SK-N-MC (cell line): ENCODE measurements around the gene SCAMP3.

ENCODE experiments used
- EZH2 ChIP-seq: fragments of 200-600 bp; sonication (generic); IDR thresholded peaks from one replicate; pipeline ENCODE4 v1.6.1; 2017; ENCODE audit warnings: antibody characterized with exemption
- FOXP2 ChIP-seq: optimal IDR thresholded peaks from 2 replicates; pipeline ENCODE3; 2011; ENCODE audit warnings: mild to moderate bottlenecking, moderate library complexity; ENCODE audit not compliant: insufficient read depth; ENCODE audit errors: extremely low read length, control extremely low read depth
- POLR2AphosphoS5 ChIP-seq: IDR thresholded peaks from 2 replicates; pipeline ENCODE4 v1.6.1; 2012; ENCODE audit warnings: mild to moderate bottlenecking, low read depth, low read length, borderline replicate concordance

DNA sequence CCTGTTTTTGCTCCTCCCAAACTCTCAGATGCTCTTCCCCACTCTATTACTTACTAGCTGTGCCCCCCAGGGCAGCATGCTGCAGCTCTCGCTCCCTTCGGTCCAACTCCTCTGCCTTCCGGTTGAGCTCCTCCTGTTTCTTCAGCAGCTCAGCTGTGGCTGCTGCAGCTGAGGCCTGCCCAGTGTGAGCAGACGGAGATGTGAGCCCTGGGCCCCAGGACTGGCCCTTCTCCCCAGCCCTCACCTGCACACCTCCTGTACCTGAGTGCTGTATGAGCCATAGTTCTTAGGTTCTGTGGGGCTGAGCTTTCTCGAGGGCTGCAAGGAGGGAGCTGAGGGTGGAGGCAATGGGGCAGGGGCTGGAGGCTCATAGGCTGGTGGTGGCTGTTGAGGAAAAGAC lies 1.9 kb downstream of the SCAMP3 start:
- TF ChIP-seq EZH2 (no peak), FOXP2 (no peak), POLR2AphosphoS5 (no peak)
